ENCODE results near the gene HS3ST4.

The HS3ST4 gene

DNA sequence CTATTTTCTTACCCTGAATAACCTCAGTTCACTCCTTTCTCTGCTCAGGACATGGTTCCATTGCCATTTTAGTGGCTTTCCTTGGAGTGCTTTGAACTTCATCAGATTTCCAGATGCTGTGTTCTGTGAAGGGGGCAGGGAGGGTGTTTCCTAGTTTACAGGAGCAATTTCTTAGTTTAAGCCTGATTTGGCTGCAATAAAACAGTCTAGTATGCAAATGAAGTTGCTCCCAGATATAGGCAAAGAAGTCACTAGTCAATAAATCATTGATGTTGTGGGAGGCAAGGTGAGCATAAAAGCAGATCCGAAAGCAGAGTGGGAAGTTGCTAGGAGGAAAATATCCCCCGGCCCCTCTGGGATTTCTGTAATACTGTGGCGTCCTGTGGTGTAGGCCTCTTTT lies 202.3 kb downstream of the HS3ST4 start:
- no peak for DNase-seq (ENCODE audit: low read depth in 2 of 2)

DNA sequence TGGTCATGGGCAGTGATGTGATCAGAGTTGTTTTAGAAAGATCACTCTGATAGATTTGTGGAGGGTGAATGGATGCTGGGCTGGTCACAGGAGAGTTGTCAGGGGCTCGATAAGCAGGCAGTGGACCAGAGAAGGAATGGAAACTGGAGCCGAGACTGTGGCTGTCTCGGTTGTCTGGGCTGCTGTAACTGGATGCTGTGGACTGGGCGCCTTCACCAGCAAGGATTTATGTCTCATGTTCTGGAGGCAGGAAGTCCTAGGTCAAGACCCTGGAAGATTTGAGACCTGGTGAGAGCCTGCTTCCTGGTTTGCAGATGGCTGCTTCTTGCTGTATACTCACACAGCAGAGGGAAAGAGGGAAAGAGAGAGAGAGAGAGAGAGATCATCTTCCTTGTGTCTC lies 203.6 kb downstream of the HS3ST4 start:
- DNase-seq (ENCODE audit: low read depth in 2 of 2): no peak

DNA sequence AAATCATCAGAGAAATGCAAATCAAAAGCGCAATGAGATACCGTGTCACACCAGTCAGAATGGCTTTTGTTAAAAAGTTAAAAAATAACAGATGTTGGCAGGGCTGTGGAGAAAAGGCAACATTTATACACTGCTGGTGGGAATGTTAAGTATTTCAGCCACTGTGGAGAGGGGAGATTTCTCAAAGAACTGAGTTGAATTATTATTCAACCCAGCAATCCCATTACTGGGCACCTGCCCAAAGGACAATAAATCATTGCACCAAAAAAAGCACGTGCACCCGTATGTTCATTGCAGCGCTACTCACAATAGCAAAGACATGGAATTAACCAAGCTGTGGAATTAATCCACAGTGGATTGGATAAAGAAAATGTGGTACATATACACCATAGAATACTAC lies 204.7 kb downstream of the HS3ST4 start:
- no peak for DNase-seq (ENCODE audit: low read depth in 2 of 2)

DNA sequence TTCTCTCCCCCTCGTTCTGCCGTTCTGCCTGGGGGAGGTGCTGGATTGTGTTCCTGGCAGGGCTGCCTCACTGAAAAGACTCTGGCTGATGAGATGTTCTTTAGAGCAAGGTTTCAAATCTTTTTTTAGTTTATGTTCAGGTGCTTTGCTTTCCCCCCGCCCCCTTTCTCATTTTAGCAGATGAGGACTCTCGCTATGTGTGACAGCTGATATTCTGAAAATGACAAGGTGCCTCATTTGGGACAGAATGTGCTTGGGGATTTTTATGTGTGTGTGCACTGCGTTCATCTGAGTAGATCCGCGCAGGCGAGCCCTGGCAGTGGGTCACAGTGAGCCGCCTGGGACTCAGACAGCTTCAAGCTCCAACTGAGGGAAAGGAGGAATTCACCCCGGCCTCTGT lies 205.9 kb downstream of the HS3ST4 start:
- DNase-seq (ENCODE audit: low read depth in 2 of 2): no peak

DNA sequence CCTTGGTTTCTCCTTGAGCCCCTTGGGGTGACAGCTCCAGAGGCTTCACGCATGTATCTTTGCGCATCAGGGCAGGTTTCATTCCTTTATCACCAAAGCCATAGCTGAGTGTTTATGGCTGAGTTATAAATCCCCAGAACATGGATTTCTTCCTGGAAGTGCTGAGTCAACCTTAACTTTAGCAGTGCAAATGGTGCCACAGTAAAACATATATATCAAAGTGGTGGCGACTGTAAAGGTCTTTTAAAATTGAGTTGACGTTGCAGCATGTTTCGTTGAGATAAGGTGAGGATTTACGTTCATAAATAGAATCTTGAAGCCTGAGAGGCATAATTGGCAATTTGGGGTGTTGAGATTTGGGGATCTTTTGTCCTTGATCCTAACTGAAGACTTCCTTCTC lies 214.1 kb downstream of the HS3ST4 start:
- no peak for DNase-seq (ENCODE audit: low read depth in 2 of 2)

DNA sequence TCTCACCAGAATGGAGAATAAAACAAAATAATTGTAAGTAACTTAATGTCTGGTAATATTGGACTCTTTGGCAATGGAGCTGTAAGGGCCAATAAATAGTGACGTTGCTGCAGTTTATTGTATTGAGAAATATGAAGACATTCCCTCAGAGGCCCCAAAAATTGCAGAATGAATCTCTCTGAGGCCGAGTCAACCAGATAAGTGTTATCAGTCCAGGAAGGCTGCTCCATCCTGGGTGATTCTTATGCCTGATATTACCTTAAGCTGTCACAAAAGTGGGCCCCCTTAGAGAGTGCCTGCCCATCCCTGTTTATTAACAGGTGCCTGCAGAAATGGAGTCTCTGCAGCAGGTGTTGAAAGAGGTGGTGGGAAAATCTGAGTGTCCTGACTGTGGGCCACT lies 219.2 kb downstream of the HS3ST4 start:
- no peak for DNase-seq (ENCODE audit: low read depth in 2 of 2)

DNA sequence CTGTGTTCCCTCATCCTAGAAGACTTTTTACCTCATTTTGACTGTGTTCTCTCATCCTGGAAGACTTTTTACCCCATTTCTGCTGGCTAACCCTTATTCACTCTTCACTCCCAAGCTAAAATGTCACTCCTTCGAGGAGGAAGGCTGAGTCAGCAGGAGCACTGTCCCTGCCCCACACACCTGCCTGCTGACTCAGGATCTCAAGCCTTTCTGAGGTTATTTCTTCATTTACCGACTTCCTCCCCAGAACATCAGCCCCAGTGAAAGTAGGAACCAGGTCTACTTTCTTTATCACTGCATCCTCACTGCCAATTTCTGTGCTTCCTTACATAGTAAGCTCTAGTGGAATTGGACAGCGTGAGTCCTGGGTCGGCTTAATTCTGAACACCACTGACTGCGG lies 220.6 kb downstream of the HS3ST4 start:
- DNase-seq (ENCODE audit: low read depth in 2 of 2): no peak

DNA sequence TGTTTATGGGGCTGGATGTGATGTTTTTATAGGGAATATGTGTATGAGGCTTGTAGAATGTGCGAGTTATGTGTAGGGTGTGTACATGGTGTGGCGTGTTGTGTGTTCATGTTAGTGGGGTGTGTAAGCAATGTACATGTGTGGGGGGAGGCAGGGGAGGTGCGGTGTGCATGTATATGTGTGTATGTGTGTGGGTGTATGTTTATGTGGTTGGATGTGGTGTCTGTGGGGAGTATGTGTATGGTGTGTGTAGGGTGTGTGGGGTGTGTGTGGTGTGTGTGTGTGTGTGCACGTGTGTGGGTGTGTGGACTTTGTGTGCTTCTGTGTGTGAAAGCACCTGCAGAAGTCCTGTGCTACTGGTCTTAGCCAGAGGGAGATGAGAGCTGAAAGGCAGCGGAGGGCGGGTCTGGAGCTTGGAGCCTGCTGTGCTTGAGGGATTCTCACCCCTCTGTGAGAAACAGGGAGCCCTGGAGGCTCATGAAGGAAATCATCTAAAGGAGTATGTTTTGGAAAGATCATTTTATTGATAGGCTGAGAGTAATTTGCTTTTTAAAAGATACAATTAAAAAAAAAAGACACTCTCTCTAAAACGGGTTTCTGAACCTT lies 222.7 kb downstream of the HS3ST4 start:
- no peak for DNase-seq (ENCODE audit: low read depth in 2 of 2)

DNA sequence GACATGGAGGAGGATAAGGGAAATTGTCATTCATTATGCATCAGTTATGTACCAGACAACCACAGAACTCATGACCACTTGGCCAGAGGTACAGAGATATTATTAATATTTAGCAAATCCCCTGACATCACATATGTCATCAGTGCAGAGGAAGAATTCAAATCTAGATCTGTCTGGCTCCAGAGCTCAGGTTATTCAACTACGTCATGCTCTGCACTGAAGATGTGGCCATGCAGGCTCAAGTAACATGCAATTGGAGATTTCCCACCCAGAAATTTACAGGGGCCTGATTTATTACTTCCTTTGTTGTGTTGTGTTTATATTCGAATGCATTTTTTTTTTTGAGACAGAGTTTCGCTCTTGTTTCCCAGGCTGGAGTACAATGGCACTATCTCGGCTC lies 224.3 kb downstream of the HS3ST4 start:
- DNase-seq (ENCODE audit: low read depth in 2 of 2): no peak

DNA sequence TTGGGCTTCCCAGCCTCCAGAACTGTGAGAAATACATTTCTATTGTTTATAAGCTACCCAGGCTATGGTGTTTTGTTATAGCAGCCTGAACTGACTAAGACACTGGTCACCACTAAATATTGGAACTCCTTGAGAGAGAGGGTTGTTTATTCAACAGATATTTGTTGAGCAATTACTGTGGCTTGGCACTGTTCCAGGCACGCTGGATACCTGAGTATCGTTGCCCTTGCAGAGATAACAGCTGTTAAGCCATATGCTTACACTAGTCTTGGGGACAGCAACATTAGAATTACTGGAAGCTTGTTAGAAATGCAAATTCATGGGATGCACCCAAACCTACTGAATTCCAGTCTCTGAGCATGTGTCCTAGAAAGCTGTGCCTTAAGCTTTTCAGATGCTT lies 230.7 kb downstream of the HS3ST4 start:
- DNase-seq (ENCODE audit: low read depth in 2 of 2): no peak

DNA sequence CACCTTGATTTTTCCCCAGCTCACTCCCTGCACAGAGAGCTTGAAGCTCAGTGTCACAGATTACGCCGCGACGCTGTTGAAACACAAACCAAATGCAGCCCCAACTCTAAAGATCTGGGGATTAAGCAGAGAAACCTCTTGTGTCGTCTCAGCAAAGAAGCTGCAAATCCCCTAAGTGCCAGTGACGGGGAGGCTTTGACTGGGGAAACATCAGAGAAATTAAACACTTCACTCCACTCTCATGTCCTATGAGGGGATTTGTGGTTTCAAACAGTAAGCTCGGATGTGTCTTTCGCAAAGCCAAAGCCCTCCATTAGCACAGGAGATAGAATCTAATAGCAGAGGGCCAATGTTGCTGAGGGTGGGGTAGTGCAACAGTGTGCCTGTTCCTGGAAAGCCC lies 233.7 kb downstream of the HS3ST4 start:
- no peak for DNase-seq (ENCODE audit: low read depth in 2 of 2)

DNA sequence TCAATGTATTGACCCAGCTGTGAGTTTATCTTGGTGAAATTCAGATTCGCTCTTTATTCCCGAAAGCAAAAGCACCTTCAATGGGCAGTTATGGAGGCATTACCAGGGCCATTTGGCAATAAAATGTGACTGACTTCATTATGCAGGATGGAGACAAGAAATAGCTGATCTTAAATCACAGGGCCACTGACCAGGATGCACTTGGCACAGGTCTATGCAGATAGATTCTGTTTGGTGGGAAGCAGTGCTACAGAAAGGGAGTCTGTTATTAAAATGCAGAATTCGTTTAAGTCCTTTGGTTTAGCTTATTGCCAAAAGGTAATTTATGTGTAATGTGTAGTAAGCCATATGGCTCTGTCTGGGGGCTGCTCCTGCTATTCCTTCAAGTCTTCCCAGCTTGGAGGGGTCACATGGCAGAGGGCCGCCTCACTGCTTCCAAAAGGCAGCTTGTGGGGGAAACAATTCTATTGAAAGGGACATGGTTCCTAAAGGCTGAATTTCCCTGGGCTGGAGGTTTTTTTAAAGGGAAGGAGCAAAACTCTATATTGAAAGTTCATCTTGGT lies 239.8 kb downstream of the HS3ST4 start:
- DNase-seq (ENCODE audit: low read depth in 2 of 2): no peak

DNA sequence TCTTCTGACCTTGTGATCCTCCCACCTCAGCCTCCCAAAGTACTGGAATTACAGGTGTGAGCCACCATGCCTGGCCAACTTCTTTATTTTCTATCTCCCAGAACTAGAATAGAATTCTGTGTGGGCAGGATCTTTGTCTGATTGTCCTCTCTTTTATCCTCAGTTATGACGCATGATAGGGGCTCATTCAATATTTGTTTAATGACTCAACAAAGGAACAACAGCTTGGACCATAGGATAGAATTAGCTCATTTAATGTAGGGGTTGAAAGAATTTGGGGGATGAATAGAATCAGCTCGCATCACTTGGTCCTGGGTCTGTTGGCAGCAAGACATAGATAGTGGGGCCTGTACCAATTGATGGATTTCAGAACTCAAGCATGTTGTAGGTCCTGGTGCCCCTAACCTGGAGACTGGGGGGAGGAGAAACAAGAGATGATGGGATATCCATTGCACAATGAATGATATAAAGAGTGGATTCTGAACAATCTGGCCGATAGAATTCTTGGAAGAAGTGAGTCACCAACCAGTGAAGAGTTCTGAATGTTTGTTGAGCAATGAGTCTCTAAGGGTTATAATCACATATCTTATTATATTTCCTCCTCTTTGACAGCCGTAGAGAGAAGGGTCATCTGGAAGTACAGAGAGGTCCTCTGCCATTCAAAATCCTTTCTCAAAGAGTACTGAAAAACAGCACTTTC lies 250.2 kb downstream of the HS3ST4 start:
- no peak for DNase-seq (ENCODE audit: low read depth in 2 of 2)

DNA sequence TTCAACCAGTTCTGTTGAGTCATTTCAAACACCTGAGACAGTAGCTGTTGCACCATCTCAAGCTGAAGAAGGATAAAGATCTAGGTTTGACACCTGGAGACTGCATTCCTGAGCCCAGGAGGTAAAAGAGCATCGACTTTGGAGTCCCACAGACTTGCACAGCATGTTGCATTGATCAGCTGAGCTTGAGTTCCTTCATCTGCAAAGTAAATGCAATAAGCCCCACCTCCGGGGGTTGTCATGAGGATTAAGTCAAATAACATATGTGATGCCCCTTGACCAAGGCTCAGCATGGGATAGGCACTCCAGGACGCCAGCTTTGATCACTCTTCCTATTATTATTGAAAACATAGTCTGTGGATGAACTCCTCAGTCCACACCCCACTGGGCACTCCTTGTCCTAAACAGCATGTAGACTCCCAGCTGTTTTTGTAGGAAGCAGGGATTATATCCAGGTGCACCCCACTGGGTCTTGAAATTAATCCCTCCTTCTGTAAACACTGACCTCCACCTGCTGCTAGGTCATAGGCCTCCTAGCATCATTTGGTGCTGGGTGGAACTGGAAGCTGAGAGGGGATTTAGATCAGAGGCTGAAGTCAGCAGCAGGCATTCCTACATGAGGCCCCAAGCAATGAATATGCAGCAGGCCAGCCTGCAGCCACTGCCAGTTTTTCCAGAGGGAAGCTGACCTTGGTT lies 259.0 kb downstream of the HS3ST4 start:
- no peak for DNase-seq (ENCODE audit: low read depth in 2 of 2)

DNA sequence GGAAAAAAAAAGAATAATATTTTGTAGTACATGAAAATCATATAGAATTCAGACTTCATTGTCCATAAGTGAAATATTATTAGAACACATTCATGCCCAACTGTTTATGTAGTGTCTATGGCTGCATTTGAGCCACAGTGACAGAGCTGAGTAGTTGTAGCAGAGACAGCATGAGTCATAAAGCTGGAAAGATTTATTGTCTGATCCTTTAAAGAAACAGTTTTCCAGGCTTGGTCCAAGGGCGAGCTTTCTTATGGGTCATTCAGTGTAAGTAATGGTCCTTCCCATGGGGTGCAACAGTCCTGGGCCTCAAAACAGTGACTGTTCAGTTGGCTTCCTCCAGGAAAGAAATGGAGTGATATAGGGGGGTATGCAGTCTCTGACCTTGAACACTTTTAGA lies 260.2 kb downstream of the HS3ST4 start:
- DNase-seq (ENCODE audit: low read depth in 2 of 2): no peak

DNA sequence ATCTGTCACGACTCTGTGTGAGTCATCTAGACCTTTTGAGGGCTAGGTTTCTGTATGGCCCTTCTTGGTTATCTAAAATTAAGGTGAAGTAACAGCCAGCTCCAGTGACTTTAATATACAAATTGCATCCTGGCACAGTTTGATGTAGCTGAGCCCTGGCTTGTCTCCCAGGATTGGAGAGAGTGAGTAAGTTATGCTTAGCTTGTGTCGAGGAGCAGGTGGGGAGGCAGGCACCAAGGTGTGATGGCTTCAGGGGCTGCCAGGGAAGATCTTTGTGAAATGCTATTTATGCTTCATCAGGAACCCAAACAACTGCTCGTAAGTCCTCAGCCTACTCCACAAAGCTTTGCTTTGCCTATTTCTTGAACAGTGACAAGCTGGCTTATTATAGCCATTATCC lies 261.2 kb downstream of the HS3ST4 start:
- DNase-seq (ENCODE audit: low read depth in 2 of 2): no peak

DNA sequence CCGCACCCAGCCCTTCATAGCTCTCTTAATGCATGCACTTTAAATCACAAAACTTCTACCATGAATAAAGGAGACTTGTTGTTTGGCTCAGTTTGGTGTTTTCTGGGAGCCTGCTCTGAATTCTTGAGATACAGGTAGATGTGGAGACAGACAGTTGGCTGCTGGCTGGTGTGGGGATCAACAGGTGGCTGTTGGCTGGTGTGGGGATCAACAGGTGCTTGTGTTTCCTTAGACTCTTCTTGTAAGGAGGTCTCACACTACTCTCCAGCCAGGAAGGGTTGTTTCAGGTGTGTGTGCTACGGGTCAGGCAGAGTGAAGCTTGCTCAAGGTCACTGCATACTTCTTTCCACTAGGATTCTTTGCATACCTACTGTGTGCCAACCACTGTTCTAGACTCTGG lies 265.9 kb downstream of the HS3ST4 start:
- DNase-seq (ENCODE audit: low read depth in 2 of 2): no peak

DNA sequence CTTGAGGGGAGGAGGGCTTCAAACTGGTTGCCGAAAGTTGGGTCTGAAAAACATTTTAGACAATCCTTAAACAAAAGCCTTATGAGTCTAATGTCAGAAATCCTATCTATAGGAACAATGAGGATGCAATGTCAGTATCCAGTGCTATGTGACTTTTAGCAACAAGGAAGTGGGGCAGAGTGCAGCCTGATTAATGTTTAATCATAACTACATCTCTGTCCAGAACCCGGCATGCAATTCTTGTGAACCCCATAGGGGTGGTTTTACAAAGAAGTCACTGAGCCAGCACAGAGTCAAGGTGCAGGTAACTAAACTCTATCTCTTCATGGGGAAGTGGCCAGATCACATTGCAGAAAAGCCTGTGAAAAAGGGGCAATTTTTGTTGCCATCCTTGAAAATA lies 267.5 kb downstream of the HS3ST4 start:
- DNase-seq (ENCODE audit: low read depth in 2 of 2): no peak

DNA sequence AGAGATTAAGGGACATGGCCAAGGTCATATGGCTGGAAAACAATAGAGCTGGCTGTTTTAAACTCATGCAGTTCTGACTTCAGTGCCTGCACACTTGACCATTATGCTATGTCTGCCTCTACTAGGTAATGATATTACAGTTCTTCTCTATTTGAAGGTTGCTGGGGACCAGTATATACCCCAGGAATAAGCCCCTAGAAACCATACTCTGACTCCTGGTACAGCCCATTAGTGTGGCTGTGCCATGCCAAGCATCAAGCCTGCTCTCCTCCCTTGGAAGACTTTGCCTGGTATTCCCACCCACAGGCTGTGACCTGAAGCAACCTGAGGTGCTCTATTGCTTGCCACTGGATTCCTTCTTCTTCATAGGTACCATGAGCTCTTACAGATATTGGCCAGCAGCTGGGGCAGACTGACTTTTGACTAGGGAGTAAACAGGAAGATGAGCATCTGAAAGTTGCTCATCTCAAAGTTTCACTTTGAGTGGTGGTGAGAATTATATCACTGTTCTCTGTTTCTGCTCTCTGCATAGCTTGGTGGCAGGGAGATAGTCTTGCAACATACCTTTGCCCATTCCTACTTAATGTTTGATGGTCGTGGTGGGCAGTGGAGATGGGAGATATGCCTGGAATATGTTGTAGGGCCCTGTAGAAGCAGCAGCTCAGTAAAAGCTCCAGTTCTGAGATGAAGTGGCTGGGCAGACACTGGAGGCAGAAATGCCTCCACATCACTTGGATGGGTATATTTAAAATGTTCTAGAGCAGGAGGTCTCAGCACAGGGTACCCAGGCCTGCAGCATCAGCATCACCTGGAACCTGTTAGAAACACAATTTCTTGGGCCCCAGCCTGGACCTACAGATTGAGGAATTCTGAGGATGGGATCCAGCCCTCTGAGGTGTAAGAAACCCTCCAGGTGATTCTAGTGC lies 274.7 kb downstream of the HS3ST4 start:
- DNase-seq (ENCODE audit: low read depth in 2 of 2): no peak

DNA sequence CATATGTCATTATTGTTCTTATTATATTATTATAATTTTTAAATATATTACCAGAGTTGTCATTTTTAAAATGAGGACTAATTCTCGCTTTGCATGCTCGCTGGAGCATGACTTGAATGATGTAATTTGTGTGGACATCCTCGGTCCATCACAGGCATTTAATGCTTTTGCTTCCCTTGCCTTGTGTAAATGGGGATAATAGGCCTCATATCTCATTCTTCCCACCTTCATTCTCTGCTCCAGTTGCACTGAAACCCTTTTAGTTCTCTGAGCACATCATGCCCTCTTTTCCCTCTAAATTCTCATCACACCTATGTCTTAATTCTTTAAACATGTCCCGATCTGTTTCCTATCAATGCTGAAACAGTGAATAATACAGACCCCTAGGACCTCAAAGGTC lies 285.4 kb downstream of the HS3ST4 start:
- DNase-seq (ENCODE audit: low read depth in 2 of 2): no peak

DNA sequence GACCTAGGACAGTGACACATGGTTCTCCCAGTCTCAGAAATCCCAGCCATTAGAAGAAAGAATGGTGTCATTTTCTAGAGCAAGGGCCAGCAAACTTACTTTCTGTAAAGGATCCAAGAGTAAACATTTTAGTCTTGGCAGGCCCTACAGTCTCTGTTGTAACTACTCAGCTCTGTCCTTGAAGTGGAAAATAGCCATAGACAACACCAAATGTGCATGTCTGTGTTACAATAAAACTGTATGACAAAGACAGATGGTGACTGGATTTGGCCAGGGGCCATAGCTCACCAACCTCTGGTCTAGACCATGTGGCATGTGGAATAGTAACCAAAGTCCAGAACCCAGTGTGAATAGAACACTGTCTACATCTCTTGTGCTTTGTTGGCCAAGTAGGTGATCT lies 286.5 kb downstream of the HS3ST4 start:
- no peak for DNase-seq (ENCODE audit: low read depth in 2 of 2)

DNA sequence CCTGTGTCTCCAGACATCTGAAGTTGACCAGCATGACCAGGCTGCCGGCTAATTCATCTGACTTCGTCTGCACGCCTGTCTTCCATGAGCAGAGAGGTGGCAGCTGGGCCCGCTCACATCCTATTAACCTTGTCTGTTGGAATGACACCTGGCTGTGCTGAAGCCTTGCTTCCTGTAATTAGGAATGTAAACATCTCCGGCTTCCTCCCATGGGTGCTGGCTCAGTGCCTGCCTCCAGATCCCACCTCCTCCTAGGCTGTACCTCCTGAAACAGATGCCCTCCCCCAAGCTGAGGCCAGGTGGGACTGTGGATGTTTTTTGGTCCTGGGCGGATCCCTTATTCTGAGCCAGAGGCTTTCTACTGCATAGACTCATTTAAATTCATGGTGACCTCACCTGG lies 296.3 kb downstream of the HS3ST4 start:
- DNase-seq (ENCODE audit: low read depth in 2 of 2): no peak
